GM19025 (cell line): ENCODE results near the gene MET.

Experiments
- ATAC-seq: cut with Tn5 transposase; IDR thresholded peaks from one replicate; pipeline ENCODE4 v1.9.1; 2021; ENCODE audit warnings: mild to moderate bottlenecking, low read depth, moderate library complexity; ENCODE audit not compliant: unreplicated experiment

MET gene

DNA sequence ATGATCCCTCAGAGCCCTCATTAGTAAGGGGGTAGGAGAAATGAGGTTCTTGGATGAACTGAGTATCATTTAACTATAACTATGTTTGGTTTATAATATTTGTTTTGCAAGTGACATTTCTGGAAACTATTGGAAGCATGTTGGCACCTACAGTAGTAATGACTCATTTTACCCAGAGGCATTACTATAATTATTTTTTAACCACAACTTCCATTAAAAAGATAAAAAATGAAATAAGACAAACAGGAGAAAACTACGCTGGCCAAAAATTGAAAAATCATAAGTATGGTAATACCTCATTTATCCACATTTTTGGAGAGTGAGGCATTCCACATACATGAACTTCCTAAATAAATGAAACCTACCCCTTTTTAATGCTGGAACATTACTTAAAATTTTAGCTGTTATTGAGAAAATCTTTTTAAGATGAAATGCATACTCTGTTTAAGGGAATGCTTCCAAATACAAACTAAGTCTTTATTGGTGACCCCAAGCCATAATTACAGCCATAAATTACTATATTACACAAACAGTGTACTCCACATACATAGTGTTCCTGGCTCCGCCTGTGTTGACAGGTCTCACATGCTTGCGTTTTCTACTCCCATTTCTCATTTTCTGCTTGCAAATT, 105.8 kb downstream of the MET start:
- ATAC-seq: no peak

DNA sequence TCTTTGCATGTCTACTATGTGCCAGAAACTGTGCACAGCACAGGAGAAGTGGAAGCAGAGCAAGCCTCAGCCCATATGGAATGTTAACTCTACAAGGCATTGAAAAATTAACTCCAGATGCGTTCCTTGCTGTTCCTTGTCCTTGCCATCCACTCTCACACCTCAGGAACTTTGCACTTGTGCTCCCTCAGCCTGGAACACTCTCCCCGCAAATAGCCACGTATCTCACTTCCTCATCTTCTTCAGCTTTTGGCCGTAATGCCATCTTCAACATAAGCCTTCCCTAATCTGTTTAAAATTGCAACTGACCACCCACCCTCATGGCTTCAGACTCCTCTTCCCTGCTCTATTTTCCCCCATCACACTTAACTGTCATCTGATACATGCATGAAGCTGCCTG, 107.2 kb downstream of the MET start:
- ATAC-seq: no peak

DNA sequence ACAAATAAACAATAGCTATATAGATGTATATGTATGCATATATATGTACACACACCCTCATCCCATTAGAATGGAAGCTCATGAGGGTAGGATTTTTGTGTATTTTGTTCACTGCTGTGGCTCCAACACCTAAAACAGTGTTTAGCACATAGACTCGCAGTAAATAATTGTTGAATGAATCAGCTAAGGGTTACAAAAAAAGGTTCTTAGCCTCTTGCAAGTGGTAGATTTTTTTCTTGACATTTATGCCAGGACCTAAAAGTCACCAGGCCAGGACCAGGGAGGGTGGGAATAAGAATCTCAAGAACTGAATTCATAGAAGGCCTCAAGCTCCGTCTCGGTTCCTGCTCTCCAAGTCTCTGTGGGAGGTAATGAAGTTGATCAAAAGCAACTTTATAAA, 107.9 kb downstream of the MET start:
- ATAC-seq: no peak

DNA sequence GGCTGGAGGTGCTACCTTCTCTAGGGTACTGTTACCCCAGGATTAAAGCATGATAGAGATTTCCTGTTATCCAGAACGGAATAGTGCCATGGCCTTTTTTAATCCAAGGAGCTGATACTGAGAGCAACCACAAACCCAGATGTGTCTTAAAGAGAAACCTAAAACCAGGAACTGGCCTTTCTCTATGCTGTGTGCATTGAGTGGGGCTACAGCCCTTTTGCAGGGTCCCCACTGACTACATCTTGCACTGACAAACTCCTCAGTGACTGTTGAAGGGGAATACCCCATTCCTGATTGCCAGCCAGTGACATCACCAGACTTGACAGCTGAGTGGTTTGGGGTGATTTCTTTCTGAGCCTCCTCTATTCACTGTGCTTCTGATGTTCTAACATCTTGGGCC, 108.5 kb downstream of the MET start:
- ATAC-seq: no peak

DNA sequence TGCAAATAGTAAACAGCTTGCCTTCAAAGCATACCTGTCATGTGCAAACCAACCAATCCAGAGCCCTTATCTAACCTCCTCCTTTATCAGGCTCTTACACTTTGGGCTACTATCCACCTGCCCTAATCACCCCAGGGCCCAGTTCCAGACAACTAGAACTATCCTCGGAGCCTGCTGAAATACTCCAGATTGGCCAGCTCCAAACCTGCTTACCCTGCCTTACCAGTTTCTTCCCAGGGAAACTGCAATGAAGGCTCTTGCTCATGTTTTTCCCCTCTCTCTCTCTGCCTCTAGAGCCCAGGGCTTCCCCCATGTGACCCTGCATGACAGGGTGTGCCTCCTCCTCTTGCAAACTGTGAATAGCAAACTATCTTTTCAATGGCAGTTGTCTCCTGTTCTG, 109.0 kb downstream of the MET start:
- no peak for ATAC-seq

DNA sequence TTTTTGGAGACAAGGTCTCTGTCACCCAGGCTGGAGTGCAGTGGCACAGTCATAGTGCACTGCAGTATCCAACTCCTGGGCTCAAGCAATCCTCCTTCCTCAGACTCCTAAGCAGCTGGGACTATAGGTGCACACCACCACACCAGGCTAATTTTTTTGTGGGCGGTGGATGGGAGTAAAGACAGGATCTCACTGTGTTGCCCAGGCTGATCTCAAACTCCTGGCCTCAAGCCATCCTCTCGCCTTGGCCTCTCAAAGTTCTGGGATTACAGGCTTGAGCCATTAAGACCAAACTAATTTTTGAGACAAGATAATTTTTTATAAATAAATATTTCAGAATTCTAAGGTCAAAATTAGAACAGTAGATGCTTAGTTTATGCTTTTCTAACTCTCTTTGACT, 109.6 kb downstream of the MET start:
- no peak for ATAC-seq

DNA sequence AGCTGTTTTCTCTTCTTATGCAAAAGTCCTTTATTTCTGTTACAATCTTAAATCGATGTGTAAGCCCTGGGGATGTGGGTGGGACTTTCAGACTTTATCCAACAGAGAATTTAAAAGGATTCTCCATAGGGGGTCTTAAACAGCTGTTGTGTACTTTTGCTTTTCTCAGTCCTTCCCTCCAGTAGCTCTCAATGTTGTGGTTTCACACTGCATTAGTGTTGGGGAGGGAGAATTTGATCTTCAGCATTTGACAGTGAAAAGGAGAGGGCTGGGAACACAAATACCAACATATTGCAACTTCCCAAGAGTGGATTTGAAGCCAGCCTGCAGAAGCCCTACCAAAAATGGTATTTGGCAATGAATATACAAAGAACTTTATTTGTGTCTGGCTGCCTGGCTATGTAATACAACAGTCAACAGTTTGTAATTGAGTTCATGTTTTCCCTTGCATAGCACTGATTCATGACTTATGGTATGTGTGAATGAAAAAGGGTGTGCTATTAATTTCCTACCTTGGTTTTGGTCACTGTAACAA, 110.2 kb downstream of the MET start:
- ATAC-seq: no peak

DNA sequence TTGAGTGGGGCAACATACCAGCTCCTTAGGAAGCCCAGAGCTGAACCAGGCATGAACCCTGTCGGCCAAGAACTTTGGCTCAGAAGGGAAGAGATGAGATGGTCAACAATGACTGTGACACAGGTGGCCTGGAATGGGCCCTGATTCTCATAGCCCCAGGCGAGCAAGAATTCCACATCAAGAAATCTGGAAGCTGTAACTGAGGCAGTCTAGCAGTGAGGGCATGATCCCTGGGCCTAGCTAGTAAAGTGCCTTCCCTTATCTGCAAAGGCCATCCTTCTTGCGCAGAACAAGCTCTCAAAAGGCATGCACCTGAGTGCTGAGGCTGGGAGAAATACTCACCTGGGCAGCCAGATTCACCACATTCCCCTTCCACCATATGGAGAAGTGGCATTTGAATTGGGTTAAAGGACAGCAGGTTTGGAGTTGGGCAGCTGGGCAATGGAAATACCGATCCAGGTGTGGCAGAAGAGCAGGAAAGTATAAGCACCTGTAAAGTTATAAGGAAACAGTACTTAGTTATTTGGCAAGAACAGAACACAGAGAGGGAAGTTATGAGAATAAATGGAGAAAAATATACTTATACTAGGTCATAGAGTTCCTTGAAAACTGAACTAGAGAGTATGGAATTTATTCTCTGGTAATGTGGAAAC, 111.8 kb downstream of the MET start:
- ATAC-seq: no peak

DNA sequence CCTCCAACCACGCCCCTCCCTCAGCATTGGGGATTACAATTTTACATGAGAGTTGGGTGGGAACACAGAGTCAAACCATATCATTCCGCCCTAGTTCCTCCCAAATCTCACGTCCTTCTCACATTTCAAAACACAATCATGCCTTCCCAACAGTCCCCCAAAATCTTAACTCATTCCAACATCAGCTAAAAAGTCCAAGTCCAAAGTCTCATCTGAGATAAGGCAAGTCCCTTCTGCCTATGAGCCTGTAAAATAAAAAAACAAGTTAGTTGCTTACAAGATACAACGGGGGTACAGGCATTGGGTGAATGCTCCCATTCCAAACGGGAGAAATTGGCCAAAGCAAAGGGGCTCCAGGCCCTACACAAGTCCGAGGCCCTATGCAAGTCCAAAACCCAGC, 112.7 kb downstream of the MET start:
- no peak for ATAC-seq

DNA sequence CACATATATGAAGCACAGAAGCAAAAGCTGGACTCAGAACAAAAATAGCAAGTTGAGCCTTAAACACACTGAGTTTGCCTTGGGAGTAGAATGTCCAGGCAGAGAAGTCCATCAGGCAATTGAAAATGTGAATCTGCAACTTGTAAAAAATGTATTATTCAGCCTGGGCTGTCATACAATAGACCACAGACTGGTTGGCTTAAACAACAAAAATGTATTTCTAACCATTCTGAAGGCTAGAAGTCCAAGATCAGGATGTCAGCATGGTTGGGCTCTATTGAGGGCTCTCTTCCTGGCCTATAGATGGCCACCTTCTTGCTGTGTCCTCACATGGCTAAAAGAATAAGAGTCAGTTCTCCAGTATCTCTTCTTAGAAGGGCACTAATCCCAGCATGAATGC, 113.8 kb downstream of the MET start:
- no peak for ATAC-seq

DNA sequence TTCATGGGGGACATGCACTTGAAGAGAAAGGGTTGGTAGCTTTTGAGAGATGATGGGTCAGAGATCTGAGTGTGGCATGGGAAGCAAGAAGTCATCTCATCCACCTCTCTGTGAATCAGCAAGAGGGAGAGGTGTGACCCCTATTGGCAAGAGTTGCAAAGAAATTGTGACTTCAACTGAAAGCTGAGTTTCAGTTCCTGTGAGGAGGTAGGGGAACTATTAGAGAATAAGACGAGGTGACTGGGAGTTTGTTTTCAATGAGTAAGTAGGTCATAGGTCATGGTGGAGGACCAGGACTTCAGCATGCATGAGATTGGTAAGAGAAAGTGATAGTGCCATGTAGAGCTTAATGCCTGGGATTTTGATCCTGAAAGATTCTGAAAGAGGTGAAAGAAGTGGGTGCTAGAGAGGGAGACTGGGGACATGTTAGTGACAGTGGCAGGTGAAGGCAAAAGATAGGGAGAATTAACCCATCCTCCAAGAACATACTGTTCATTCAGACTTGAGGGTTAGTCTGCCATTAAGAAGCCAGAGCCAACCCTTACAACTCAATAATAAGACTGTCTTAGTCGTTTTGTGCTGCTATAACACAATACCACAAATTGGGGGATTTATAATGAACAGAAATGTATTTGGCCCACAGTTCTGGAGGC, 114.9 kb downstream of the MET start:
- ATAC-seq: peak; percentile 100

DNA sequence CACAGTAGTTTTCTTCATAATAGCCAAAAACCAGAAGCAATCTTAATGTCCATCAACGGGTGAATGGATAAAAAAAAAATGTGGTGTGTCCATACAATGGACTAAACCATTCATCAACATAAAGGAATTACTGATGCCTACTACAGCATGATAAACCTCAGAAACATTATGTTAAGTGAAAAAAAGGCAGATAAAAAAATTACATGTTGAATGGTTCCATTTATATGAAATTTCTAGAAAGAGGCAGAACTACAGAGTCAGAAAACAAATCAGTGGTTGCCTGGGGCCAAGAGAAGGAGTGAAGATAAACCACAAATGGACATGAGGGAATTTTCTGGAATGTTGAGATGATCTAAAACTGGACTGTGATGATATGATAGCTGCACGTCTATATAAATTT, 115.9 kb downstream of the MET start:
- ATAC-seq: no peak

DNA sequence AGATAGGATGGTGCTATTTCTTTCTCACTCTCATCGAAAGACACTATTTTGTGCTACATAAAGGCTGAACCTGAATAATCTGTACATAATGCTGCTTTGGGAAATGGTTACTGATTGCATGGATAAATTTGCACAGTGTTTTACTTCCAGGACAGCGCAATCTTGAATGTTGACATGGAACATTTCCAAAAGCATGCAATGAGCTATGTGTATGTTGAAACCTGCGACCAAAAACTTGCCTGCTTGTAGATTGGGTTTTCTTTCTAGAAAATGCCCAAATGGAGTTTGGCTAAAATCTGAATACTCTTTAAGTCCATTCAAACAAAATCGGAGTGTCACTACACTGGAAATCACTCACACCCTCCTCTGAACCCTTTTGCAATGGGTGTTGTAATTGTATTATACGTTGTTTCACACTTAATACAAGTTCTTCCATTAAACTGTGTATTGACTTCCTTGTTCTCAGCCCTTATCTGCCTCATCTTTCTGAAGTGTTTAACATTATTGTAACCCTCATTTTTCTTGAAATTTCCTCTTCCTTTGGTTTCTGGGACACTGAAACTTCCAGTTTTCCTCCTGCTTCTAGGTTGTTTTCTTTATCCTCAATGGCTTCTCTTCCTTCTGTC, 116.7 kb downstream of the MET start:
- no peak for ATAC-seq

DNA sequence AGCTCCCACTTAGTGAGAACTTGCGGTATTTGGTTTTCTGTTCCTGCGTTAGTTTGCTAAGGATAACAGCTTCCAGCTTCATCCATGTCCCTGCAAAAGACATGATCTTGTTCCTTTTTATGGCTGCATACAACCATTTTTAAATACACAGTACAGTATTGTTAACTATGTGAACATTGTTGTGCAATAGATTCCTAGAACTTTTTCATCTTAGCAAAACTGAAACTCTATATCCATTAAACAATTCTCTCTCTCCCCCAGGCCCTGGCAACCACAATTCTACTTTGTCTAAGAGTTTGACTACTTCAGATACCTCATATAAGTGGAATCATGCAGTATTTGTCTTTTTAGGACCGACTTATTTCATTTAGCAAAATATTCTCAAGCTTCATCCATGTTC, 118.0 kb downstream of the MET start:
- no peak for ATAC-seq

DNA sequence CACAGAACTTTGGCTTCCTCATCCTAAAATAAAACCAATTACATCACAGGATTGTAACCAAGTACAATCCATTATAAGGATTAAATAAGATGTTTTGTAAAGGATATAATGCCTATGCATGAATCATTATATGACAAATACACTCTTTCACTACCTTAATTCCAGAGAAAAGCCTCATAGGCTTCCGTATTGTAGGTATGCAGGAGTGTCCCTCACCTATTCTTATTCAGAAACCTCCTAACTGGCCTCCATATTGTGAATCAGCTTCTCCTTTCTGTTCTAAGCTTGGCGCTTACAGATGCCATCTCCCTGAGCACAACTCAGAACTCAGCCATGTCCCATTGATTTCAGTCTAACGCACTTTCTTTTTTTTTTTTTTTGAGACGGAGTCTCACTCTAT, 120.8 kb downstream of the MET start:
- no peak for ATAC-seq

DNA sequence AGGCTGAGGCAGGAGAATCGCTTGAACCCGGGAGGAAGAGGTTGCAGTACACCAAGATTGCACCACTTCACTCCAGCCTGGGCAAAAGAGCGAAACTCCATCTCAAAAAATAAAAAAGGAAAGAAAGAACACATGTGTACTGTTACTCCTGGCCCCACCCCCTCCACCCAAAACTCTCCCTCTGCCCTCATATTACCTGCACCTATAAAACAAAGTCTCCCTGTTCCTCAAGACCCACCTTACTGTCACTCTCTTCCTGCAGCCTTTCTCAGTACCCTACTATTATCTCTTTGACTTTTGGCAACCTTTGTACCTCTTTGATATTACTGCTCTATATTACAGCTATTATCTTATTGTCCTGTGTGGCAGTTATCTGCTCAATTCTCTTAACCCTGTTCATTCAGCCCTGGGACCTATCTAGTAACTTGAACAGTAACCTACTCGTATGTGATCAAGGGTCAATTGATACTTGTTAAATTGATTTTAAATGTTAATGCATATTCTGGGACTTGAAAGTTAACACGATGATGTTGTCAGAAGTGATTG, 121.9 kb downstream of the MET start:
- ATAC-seq: no peak

DNA sequence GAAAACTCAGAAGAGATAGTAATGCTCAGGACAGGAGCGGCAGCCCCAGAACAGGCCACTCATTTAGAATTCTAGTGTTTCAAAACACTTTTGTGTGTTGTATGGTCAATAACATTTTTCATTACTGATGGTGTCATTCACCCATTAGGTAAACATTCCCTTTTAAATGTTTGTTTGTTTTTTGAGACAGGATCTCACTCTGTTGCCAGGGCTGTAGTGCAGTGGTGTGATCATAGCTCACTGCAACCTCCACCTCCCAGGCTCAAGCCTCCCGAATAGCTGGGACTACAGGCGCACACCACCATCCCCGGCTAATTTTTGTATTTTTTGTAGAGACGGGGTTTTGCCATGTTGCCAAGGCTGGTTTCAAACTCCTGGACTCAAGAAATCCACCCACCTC, 124.5 kb downstream of the MET start:
- no peak for ATAC-seq

DNA sequence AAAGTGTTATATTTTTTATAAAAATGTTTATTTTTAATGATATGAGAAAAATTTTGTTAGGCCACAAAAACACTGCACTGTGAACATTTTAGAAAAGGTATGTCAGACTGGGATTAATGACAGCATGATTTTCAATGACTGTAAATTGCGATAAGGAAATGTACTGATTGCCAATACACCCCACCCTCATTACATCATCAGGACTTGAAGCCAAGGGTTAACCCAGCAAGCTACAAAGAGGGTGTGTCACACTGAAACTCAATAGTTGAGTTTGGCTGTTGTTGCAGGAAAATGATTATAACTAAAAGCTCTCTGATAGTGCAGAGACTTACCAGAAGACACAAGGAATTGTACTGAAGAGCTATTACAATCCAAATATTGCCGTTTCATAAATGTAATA, 125.6 kb downstream of the MET start:
- ATAC-seq: no peak

DNA sequence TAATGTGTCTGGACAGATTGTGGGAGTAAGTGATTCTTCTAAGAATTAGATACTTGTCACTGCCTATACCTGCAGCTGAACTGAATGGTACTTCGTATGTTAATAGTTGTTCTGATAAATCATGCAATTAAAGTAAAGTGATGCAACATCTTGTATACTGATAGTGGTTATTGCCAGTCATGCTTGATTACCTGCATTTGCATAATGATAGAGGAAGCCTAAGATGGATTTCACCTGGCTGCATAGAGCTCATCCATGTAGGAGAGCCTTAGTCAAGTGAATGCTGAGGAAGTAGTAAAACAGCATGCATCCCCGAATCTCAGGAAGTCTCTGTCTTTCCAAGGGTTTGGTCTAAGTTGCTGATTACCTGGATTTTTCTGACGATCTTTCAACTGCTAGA, 126.2 kb downstream of the MET start:
- no peak for ATAC-seq

DNA sequence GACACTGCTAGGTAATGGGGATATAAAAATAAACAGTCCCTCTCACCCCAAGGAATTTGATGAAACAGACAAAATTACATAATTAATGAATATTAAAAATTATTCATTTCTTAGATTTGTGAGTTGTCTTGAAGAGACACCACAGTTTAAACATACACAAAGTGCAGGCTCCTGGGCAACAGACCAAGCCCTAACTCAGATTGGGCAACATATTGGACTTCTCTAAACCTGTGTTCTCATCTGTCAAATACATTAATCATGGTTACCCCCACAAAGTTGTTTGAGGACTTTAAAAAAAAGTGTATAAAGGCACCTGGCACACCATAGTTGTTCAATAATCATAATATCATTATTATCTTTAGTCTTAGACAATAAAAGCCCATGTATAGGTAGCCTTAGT, 127.9 kb downstream of the MET start:
- no peak for ATAC-seq

DNA sequence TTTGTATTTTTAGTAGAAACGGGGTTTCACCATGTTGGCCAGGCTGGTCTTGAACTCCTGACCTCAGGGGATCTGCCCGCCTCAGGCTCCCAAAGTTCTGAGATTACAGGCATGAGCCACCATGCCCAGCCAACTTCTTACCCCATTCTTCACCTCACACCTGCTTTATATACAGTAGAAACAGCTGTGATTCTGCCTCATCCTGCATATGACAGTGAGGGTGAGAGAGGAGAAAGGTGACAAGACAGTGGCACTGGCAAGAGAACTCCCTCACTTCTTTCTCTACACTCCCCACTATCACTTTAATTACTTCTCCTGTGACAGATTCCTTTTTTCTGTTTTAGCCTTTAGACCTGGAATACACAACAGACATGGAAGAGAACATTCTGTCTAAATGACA, 128.6 kb downstream of the MET start:
- ATAC-seq: no peak
